HG03095 (cell line): ENCODE measurements around the gene SEC14L5.

Experiments used
- ATAC-seq: cut with Tn5 transposase; IDR thresholded peaks from one replicate; pipeline ENCODE4 v1.9.1; 2021; ENCODE audit warnings: moderate library complexity; ENCODE audit not compliant: unreplicated experiment

SEC14L5 gene

DNA sequence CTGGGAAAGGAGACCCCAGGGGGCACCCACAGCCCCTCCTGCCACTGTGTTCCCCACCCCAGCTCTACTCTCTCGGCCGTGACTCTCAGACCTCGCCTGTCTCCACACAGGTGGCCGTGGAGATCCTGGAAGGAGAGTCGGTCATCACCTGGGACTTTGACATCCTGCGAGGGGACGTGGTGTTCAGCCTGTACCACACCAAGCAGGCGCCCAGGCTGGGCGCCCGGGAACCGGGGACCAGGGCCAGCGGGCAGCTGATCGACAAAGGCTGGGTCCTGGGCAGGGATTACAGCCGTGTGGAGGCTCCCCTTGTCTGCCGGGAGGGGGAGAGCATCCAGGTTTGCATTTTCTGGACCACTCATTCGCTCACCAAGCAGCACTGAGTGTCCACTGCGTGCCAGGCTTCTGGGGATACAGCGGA lies 50.2 kb downstream of the SEC14L5 start:
- ATAC-seq = no peak

DNA sequence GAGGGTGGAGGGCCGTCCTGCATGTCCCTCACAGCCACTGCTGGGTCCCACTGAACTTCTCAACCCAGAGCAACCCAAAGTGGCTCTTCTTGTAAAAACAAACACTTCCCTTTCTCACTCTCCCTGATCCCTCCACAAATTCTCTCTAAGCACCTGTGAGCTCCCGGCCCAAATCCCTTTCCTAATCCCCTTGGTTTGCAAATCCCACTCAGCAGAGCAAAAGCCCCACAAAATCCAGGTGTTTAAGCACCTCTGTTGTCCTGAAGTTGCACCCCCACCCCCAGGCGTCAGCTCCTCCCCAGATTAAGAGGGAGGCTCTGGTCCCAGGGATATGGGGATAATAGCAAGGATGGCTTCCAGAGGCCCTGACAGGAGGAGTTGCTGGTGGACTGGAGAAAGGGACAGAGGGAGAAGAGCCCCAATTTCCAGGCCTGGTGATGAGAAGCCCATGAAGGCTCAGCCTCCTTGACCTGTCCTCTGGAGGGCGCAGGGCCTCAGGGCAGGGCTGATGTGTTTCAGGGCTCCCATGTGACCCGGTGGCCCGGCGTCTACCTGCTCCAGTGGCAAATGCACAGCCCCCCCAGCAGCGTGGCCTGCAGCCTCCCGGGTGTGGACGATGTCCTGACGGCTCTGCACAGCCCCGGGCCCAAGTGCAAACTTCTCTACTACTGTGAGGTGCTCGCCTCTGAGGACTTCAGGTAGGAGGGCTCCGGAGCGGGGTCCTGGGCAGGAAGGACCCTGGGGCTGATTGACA lies 52.6 kb downstream of the SEC14L5 start:
- ATAC-seq = no peak

DNA sequence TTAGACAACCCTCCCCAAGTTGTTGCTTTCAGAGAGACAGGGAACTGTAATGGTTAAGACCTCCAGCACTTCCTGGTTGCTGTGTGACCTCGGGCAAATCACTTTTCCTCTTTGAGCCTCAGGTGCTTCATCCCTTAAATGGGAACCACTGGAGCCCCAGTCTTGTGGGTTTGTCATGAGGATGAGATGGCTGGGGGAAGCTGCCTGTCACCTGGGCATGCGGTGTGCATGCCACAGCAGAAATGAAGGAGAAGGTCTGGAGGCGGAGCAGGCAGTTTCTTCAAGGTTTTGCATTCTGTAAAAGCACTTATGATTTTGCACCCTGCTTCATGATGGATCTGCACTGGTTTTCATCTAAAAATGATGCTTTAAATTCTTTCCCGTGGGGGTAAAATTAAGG lies 53.5 kb downstream of the SEC14L5 start:
- ATAC-seq = no peak

DNA sequence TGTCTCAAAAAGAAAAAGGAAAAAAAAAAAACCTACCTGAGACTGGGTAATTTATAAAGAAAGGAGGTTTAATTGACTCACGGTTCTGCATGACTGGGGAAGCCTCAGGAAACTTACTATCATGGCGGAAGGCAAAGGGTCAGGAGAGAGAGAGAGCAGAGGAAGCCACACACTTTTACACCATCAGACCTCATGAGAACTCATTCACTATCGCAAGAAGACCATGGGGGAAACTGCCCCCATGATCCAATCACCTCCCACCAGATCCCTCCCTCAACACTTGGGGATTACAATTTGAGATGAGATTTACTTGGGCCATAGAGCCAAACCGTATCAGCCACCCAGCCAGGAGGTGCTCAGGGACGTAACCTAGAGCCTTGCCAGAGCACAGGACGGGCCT lies 54.8 kb downstream of the SEC14L5 start:
- ATAC-seq = no peak

DNA sequence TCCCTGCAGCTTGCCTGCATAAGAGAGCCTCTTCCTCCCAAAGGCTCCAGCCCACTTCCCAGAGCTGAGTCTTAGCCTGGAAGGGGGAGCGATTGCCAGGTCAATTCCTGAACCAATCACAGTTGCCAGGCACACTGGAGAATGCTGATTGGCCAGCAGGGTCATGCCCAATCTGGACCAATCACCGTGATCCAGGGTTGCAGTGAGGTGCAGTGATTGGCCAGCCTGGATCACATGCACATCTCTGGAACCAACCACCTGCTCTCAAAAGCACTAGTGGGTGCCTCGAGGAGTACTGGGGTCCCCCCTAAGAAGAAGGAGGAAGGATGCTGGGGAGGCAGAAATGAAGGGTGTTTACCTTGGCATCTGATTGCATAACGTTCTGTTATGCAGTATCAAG lies 57.2 kb downstream of the SEC14L5 start:
- no peak for ATAC-seq

DNA sequence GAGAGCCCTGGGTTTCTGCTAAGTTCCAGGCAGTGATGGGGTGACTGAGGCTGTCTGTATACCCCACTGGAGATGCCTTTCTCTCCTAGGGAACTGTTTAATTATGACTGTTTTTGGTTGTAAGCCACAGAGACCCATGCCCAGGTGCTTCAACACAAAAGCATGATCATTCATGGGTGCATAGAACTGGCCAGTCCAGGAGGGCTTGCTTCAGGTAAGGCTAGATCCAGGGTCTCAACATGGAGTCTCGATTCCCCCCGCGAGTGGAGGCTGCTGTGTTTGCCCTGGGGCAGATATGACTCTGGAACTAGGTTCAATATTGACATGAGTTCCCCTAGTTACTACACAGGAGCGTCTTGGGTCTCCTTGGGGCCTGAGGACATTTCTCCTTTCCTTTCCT lies 57.8 kb downstream of the SEC14L5 start:
- no peak for ATAC-seq

DNA sequence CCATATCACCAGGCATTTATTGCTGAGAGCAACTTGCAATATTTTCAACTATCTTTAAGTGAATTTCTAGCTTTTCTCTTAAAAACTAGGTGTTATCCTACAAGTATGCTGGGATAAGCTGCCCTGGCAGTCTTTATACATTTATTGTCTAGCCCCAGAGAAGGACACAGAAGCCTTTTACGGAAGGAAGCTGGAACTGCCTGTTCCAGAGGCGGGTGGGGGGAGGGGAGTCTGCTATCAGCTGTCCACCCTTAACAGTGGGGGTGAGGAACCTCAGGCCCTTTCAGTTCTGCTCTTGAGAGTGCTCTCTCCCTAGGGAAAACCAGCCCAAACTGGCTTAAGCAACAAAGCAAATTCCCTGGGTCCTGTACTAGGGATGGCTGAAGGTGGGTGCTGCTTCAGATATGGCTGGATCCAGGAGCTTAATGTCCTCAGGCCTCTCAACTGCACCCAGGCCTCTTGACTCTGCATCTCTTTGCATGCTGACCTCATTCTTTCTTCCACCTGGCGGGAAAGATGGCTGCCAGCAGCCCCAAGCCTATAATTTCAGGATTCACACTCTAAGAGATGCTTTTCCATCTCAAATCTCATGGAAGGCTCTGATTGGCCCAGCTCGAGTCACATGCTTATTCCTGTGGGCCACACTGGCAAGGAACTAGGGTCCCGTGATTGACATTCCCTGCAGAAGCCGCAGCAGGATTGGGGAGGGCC lies 59.0 kb downstream of the SEC14L5 start:
- ATAC-seq = no peak

DNA sequence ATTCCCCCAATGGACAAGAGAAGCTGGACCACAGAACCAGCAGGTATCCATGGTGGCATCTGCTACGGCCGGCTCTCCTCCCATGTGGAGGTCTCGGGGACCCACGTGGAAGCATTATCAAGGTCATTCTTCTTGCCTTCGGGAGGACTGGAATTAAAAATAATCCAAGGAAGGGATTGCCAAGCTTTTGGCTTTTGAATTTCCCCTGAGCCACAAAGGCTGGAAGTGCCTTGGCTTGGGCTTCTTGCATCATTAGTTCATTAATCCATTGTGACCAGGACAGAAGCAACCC lies 59.5 kb downstream of the SEC14L5 start:
- no peak for ATAC-seq

DNA sequence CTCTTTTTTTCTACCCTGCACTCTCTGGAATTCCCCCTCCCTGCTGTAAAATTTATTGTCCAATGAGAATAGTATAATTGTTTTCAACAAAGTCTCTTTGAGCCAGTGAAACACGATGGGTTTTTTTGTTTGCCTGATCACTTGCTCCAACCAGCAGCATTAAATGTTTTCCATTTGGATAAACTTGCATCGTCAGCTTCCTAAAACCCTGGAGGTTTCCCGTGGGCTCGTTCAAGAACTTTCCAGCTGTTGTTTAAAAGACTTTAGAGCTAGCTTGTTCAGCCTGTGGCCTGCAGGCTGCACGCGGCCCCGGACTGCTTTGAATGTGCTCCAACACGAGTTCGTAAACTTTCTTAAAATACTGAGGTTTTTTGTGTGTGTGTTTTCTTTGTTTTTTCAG lies 60.7 kb downstream of the SEC14L5 start:
- no peak for ATAC-seq

DNA sequence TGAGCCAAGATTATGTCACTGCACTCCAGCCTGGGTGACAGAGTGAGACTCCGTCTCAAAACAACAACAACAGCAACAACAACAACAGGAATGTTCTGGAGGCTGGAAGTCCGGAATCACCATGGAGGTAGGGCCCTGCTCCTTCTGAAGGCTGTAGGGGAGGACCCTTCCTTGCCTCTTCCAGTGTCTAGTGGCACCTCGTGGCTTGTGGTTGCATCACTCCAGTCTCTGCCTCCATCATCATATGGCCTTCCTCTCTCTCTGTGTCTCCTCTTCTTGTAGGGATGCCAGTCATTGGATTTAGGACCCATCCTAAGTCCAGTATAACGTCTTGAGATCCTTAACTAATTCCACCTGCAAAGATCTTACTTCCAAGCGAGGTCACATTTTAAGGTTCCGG lies 61.6 kb downstream of the SEC14L5 start:
- ATAC-seq = no peak

DNA sequence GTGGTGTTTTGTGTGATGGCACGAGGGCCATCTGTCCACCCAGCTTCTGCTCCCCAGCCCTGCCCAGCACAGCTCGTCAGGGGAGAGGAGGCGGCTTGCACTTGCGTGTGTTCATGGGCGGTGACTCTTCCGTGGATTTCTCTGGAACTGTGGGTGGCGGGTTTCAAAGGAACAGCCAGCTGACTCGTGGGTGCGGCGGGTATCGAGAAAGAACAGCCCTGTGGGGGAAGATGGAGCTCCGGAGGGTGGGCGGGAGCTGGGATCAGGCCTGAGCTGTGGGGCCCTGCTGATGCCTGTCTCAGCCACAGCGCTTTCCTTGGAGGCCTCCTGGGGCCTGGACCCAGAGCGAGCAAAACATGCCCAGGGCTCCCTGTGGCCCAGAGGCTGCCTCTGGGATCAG lies 62.4 kb downstream of the SEC14L5 start:
- ATAC-seq = no peak

DNA sequence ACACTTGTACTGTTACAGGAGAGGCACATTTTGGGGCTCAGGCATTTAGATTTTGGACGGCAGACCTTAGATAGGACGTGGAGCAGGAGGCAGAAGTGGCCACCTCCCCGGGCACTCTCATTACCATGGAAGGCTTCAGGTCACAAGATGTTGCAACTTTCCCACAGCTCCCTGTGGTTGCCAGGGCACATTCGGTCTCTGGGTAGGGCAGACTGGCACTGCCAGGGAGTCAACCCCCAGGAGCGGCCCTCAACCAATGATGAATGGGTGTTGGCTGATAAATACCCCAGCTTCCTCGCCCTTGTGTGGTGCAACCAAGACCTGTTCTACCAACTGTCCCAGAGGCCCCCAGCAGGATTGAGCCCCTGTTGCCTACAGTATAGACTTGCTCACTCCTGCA lies 64.4 kb downstream of the SEC14L5 start:
- no peak for ATAC-seq

DNA sequence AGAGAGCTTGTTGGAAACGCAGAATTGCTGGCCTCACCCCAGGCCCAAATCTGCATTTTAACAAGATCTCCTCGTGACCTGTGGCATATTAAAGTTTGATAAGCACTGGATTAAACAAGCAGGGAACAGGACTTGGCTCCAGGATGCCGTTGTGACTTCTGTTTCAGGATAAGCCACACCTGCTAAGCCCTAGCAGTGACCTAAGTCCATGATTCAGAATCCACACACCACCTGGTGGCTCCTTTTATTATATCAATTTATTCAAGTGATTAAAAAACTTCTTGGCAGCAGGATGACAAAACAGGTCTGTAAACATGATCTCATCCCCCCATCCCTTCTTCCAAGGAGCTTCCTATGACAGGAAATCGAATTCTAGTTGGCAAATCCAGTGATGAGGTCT lies 66.5 kb downstream of the SEC14L5 start:
- ATAC-seq = no peak

DNA sequence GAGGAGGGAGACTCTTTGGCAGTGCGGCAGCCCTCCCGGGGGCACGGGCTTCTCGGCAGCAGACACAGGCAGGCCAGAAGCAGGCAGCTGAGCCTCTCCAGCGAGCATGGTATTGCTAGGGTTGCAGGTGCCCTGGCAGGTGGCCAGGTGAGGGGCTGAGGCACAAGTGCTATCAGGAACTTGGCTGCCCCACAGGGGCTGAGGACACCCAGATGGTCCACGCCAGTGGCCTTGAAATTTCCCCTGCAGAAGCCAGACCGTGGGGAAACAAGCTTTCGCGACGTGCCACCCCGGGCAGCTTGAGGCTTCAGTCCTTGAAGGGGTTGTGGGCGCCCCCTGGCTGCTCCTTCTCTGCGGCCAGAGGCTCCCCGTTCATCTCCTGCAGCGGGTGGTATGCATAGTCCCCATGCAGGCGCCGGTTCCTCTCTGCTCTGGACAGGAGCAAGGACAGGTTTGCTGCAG lies 67.1 kb downstream of the SEC14L5 start:
- ATAC-seq = no peak

DNA sequence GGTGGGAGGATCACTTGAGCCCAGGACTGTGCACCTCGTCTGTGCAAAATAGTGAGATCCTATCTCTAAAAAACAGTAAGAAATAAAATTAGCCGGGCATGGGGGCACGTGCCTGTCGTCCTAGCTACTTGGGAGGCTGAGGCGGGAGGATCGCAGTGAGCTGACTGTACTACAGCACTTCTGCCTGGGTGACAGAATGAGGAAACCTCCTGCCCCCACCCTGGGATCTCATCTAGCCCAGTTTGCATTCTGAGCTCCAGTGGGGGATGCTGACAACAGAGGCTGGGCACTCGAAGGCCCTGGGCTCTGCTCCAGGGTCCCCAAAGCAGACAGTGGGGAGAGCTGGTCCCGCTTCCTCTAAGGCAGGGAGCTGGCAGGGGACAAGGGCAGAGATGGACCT lies 68.5 kb downstream of the SEC14L5 start:
- ATAC-seq = no peak

DNA sequence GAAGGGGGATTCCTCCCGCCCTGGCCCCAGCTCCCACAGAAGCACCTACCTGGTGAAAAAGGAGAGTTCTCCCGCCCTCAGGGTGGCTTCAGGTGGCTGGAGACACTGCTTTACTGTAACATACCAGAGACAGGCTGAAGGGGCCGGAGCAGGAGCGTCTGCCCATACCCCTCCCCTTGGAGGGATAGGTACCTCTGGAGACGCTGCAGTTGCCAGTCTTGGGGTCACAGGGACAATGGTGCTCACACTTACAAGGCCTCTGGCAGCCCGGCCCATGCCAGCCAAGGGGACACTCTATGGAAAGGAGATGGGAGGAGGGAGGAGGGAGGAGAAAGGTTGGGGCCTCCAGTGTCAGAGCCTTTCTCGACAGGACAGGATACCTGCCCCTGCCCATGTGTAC lies 69.0 kb downstream of the SEC14L5 start:
- ATAC-seq = no peak

DNA sequence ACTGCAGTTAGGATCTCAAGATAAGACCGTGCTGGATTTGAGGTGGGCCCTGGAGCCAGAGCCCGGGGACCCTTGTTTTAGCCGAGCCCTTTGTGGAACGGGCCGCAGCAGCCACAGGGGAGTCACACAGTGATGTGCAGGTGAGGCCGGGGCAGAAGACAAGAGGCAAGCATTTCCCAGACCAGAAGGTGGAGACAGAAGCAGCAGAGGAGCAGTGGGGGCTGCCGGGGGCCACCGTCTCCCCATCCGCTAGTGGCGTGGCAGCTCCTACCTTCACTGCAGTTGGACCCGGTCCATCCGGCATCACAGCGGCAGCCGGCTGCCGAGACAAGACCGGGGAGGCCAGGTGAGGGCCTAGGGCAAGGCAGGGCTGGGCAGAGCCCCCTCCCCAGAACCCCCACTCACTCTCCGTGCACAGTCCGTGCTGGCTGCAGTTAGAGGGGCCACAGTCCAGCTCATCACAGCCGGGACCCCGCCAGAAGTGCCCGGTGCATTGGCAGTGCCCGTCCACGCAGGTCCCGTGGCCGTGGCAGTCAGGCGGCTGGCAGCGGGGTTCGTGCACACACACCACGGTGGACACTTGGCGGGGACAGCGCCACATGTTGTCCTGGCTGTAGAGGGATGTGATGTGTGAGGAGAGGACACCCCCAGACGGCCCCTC lies 69.6 kb downstream of the SEC14L5 start:
- ATAC-seq = no peak

DNA sequence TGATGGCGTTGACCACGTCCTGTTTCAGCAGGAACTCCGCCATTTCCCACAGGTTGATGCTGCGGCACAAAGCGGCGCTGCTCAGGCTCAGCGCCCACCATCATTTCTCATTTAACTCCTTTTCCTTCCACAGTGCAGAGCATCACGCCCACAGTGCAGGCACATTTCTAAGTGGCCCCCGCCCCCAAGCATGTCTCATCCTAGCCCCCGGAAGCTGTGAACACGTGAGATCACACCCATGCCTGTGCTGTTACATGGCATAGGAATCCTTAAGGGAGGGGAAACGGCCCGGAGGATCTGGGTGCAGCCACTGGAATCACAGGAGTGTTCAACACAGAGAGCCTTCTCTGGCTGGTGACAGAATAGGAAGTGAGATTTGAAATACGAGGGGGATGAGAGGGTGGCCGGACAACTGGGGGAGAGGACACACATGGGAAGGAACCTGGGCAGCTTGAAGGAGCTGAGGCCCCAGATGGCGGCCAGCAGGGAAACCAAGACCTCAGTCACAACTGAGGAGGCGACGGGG lies 70.9 kb downstream of the SEC14L5 start:
- ATAC-seq = no peak

DNA sequence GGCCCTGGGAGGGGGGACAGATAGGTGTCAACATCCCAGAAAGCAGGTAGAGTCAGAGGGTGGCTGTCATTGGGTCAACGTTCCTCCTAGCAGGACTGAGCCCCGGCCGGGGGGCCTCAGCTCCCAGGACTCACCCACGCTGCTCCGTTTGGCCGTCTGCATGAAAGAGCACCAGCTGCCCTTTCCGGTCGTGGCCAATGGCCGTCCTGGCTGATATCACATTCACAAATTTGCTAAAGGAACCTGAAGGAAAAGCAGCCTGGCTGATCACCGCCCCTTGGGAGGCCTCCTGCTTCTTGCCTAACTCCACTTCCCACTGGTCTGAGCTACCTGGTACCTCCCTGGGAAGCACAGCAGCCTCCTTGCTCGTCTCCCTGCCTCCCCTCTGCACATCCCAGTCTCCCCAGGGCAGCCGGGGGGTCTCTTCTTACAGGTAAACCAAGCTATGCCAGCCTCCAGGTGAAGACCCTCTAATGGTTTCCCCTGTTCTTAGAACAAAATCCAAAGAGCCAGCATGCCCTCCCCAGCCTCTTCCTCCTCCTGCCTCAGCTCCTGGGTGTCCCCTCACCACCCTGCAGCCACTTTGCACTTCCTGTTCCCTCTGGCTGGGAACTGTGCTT lies 72.2 kb downstream of the SEC14L5 start:
- no peak for ATAC-seq

DNA sequence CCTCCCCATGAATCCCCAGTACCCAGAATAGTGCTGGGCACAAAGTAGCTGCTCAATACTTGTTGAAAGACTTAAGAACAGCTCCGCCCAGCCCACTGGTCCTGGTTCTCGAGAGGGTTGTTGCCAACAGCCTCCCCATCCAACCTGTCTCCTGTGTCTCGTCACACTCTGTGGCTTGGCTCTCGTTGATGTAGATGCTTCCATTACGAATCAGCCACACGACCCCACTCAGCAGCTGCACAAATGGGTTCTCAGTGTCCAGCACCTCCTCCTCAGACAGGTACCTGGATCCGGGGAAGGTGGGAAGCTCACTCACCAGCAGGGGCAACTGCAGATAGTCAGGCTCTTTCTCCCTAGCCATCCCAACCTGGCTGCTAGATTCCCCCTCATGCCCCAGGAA lies 73.5 kb downstream of the SEC14L5 start:
- ATAC-seq = no peak

DNA sequence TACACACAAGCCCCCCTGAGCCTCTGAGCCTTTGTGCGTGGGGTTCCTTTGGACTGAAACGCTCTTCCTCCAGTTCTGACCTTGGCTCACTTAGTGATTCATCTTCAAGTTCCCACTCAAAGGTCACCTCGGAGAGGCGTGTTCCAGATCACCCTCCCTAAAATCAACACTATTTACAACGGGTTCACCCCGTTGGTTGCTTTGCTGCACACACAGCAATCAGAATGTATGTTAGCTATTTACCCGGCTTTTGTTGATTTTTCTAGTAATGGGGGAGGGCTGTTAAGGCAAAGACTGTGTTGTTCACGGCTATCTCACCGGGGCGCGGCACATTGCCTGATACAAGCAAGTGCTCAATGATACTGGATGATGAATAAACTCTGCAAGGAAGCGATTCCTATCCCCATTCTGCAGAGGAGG lies 74.6 kb downstream of the SEC14L5 start:
- ATAC-seq = no peak
